GM21619 (cell line): ENCODE measurements around the gene CRX.
"Not testable (repeated sequence)": the region's sequence is repeated elsewhere in the genome, so short reads cannot be mapped to it uniquely, and the experiment has no call there.

Source experiments
- ATAC-seq: cut with Tn5 transposase; IDR thresholded peaks from one replicate; pipeline ENCODE4 v1.9.1; 2021; ENCODE audit not compliant: unreplicated experiment

The CRX gene

DNA sequence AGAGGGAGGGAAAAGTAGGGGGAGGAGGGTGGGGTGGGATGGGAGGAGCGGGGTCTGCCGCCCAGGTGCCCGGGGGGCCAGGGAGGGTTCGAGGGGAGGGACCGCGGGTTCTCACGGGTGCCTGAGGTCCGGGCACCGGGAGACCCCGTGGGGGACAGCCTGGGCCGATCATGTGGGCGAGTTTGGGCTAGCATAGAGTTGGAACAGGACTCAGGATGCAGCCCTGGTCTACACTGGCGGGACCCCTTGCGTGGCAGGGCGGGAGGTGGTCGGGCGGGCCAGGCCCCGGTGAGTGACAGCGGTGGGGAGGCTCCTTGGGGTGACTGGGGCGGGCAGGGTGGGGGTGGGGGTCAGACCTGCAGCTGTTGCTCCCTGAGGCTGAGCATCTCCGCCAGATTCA, 18.6 kb upstream of the CRX start:
- ATAC-seq, result not testable (repeated sequence)

DNA sequence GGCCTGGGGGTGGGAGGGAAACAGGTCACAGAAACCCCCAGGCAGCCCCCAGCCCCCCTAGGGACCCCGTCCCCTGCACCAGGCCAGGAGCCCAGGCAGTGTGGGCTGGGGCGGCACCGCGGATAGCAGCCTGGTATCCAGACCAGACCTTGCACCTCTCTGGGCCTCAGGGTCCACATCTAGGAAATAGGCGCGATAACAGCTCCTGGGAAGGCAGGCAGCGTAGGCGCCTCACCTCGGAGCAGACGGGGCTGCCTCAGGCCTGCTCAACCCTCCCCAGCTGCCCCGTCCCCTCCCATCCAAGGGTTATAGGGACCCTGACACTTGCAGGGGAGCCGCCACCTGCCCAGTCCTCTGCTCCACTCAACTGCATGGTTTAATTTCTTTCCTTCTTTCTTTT, 18.1 kb upstream of the CRX start:
- not testable (repeated sequence) for ATAC-seq

DNA sequence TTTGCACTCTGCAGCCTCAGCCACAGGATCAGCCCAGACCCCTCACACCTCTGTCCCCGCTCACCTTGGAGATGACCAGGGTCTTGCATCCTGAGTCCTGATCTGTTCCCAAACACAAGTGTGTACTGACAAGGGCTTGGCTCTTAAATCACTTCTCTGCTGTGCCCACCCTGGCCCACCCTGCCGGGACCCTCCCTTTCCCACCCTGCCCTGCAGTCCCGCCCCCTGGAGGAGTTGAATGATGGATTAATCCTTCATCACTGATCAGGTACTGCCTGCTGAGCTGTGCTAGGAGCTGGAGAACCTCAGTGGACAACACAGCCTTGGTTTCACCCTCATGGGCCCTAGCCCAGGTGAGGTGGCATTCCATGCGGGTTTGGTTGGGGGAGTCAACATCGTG, 17.3 kb upstream of the CRX start, which contains the start of gene TPRX1:
Gene TPRX1 (minus strand): TSS at position 101 of the 400 bp plus-strand sequence. CDS start 12 bp downstream, at position 89.
- ATAC-seq, result not testable (repeated sequence)

DNA sequence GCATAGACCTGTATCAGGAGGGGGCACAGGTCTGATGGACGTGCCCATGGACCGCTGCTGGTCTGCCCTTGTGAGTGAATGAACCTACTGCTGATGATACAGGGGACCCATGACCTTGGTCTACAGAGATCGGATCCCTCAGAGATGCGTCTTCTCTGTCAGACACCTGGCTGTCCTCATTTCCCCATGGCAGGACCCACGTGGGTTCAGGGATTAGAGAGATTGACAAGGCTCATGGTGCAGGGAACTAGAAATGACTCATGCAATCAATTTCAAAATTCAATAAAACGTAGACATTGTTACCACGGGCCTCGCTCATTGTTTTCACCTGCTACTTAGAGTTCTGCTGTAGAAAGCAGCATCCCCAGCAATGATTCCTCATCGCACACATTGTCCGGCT, 16.4 kb upstream of the CRX start:
- ATAC-seq, result no peak

DNA sequence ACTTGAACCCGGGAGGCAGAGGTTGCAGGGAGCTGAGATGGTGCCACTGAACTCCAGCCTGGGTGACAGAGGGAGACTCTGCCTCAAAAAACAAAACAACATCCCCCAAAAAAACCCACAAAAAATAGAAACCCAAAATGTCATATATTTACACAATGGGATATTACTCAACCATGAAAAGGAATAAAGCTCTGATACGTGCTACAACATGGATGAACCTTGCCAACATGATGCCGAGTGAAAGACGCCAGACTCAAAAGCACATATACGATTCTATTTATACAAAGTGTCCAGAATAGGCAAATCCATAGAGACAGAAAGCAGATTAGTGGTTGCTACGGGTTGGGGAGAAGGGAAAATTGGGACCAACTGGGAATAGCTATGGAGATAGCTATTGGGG, 15.3 kb upstream of the CRX start:
- no peak for ATAC-seq

DNA sequence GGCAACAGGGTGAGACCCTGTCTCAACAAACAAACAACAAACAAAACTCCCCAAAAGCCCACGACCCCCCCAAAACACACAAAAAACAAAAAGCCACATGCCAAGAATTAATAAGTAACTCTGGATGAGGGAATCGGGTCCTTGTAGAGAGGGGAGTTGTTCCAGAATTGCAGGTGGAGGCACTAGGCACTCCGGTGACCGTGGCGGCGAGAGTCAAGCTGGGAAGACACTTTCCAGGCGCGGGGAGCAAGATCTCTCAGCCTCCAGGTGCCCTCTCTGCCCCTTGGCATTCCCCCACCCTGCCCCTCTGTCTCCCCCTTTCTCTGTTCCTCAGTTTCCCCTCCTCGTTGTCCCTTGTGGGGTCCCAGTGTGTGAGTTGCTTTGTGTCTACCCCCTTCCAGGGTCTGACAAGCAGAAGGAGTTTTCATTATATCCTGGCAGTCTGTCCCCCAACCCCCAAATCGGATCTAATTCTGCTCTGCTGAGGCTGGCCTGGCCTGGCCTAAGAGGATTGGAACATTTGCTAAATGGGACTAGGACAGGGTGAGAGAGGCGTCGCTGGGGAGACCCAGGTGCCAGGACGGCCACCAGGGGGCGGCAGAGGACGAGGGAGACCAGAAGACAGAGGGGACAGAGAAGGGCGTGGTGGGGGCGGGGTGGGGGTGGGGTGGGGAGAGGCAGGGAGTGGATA, 8.3 kb upstream of the CRX start:
- no peak for ATAC-seq

DNA sequence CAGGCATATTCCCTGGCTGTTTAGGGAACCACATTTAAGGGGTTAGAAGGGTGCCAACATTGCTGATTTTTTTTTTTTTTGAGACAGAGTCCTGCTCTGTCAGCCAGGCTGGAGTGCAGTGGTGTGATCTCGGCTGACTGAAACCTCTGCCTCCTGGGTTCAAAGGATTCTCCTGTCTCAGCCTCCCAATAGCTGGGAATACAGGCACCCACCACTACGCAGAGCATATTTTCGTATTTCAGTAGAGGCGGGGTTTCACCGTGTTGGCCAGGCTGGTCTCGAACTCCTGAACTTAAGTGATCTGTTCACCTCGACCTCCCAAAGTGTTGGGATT, 7.8 kb upstream of the CRX start:
- no peak for ATAC-seq

DNA sequence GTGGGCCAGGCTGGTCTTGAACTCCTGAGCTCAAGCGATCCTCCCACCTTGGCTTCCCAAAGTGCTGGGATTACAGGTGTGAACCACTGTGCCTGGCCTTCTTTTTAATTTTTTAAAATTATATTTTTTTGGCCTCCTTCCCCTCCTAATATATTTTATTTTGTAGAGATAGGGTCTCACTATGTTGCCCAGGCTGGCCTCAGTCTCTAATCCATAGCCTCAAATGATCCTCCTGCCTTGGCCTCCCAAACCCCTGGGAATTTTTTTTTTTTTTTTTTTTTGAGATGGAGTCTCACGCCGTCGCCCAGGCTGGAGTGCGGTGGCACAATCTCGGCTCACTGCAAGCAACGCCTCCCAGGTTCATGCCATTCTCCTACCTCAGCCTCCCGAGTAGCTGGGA, 5.5 kb upstream of the CRX start:
- ATAC-seq, result not testable (repeated sequence)

DNA sequence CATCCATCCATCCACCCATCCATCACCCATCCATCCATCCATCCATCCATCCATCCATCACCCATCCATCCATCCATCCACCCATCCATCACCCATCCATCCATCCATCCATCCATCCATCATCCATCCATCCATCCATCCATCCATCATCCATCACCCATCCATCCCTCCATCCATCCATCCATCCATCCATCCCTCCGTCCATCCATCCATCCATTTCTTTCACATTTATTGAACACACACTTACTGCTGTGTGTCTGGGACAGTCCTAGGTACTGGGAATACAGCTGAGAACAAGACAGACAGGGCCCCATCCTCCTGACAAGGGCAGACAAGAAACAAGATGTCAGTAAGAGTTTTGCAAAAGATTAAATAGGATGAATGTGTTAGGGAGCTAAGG, 3.5 kb upstream of the CRX start:
- ATAC-seq, result not testable (repeated sequence)

DNA sequence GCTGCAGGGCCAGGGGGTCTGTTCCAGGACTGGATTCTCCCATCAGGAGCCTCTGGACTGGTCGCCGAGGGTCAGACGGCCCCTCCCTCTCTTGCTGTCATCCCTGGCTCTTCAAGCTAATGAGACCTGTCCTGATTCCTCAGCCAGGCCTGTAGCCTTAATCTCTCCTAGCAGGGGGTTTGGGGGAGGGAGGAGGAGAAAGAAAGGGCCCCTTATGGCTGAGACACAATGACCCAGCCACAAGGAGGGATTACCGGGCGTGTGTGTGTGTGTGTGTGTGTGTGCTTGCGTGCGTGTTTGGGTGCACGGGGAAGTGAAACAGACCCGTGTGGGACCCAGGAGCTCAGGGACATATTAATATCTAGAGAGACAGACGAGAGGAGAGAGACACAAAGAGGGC, 1.9 kb upstream of the CRX start:
- no peak for ATAC-seq

DNA sequence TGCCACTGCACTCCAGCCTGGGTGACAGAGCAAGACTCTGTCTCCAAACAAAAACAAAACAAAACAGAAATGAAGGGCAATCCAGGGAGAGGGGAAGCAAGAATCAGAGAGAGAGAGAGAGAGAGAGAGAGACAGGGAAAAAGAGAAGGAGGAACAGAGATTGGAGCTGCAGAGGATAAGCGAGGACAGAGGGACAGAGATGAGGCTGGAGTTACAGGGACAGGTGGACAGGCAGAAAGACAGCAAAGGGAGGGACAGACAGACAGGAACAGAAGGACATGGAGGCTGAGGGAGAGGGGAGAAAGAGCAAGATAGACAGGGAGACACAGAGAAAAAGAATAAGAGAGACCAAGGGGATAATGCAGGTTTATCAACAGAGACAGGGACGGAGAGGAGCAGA, 1.3 kb upstream of the CRX start:
- no peak for ATAC-seq

DNA sequence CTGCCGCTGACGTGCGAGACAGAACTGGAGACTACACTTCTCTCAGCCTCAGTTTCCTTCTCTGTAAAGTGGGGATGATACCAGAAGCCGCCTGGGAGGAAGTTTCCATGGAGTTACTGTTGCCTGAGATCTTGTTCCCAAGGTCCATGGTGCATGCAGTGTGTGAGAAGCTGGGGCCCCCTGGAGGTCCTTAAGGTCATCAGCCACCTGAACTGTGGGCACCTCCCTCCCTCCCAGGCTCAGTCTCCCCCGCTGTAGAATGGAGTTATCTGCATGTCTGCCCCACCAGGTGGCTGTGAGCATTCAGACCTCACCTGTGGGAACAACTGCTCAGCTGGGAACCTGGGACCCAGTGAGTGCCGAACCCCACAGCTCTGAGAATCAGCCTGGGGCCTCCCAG, 2.7 kb downstream of the CRX start:
- no peak for ATAC-seq

DNA sequence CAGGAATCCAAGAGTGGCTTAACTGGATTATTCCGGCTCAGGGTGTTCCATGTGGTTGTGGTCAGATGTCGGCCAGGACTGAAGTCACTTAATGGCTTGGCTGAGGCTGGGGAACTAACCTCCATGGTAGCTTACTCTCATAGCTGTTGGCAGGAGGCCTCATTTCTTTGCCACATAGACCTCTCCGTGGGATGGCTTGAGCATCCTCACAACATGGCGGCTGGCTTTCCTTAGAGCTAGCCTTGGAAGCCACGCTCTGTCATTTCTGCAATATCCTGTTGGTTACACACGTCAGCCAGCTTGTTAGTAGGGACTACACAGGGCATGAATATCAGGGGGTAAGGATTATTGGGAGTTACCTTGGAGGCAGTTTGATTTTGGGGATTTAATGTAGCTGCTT, 5.1 kb downstream of the CRX start:
- ATAC-seq, result no peak

DNA sequence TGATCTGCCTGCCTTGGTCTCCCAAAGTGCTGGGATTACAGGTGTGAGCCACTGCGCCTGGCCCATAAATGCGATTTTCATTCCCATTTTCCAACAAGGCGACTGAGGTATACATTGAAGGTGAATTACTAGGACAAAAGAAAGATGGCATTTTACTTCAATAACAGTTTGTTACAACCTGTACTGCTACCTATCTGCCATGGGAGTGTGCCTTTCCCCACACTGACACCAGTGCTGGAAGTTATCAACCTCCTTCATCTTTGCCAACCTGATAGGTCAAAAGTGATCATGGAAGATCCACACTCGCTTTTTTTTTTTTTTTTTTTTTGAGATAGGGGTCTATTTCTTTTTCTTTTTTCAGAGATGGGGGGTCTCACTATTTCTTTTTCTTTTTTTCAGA, 11.0 kb downstream of the CRX start:
- no peak for ATAC-seq

DNA sequence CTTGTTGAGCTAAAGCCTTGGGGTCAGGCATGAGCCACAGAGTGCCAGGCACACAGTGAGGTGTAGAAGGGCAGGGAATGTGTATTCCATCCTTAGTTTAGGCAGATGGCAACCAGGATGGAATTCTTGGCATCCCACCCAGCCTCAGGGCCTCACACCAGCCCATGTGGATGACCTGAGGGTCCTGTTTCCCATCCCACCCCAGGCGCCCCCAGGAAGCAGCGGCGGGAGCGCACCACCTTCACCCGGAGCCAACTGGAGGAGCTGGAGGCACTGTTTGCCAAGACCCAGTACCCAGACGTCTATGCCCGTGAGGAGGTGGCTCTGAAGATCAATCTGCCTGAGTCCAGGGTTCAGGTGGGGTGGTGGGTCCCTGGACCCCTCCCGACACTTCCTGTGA, 14.3 kb downstream of the CRX start:
- ATAC-seq, result no peak

DNA sequence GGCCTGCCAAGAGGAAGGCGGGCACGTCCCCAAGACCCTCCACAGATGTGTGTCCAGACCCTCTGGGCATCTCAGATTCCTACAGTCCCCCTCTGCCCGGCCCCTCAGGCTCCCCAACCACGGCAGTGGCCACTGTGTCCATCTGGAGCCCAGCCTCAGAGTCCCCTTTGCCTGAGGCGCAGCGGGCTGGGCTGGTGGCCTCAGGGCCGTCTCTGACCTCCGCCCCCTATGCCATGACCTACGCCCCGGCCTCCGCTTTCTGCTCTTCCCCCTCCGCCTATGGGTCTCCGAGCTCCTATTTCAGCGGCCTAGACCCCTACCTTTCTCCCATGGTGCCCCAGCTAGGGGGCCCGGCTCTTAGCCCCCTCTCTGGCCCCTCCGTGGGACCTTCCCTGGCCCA, 17.7 kb downstream of the CRX start:
- no peak for ATAC-seq

DNA sequence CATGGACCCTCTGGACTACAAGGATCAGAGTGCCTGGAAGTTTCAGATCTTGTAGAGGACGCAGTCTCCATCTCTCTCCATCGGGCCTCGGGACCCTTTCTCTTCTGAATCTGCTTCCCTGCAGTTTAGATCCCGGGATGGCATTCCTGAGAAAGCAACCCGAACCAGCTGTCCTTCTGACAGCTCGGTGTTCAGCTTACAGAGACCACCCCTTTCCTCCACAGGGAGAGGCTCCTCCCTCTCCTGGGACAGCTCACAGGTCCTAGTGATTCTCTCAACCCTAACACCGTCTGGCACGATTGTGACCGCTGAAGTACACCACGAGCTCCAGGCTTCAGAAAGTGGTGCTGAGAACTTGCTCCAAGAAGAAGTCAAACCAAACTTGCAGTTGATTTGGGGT, 18.2 kb downstream of the CRX start:
- no peak for ATAC-seq

DNA sequence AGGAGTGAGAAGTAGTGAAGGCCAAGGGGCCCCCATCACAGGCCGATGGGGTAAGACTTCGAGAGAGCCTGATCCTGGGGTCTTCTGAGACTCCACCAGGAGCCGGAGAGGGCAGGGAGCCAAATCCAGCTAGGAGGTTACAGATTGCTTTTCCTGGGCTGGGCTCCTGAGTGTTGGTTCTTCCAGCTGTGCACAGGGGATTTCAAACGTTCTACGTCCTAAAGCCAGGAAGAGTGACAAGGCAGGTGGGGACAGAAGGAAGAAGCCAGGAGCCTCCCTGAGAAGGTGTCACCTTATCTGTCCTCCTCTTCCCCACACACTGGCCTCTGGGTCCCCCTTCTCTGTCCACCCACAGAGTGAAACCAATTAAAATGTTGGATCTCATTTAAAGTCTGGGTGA, 21.2 kb downstream of the CRX start:
- ATAC-seq, result no peak

DNA sequence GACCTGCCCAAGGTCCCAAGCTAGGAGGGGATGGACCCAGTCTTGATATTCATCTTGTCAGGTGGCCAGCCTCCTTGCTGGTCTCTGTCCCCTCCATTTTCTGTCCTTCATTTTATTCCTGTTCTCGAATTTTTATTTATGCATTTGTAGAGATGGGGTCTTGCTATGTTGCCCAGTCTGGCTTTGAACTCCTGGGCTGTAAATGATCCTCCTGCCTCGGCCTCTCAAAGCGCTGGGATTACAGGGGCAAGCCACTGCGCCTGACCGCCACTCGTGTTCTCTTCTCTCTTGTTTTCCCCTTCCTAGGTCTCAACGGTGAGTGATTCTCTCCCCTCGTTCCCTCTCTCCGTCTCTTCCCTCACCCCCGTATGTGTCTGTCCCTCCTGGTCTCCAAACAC, 26.7 kb downstream of the CRX start:
- ATAC-seq, result no peak

DNA sequence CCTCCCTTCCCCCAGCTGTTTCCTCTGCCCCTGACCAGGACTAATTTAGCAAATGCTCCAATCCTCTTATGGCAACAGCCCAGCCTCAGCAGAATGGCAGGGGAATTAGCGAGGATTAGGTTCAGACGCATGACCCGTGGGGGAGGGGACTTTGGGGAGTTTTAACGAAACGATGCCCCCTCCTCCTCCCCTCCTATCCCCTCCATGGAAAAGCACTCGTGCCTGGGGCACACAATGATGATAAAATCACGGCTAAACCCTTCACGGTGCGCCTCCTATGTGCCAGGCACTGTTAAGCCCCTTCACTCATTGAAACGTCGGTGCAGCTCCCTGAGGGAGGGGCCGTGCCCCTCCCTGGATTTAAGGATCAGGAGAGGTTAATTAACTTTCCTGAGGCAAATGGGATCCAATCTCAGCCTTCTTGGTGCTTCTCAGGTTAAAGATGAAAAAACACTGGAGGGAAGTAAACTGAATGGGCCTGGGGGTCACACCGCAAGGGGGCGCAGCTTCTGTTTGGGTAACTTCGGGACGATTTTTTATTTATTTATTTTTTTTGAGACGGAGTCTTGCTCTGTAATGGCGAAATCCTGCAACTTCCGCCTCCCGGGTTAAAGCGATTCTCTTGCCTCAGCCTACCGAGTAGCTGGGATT, 27.2 kb downstream of the CRX start:
- no peak for ATAC-seq

DNA sequence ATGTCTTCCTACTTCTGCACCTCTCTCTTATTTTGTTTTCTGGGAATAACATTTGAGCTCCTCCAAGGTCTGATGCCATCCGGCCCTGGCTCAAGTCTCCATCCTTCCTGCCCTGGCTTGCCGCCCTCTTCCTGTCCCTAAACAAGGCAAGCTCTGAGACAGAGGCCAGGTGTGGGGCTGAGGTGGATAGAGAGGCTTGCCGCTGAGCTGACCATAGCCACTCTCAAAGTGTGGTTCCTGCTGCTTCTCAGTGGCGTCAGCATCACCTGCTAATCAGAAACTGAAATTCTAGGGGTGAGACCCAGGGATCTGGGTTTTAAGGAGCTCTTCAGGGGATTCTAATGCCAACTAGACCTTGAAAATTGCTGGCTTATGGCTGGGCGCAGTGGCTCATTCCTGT, 31.3 kb downstream of the CRX start:
- ATAC-seq, result no peak

DNA sequence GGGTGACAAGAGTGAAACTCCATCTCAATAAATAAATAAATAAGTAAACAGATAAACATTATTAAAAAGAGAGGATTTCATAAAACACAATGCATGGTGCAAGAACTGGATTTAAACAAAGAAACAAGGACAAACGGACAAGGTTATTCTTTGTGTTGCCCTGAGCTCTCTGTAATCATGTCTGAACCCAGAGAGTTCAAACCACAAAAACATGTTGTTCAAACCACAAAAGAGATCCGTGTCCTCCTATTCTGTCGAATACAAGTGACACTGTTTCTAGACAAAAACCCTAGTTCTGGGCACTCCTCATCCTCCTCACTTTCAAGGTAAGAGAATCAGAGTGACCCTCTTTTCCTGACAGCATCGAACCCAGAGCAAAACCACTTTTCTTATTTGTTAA, 32.7 kb downstream of the CRX start:
- ATAC-seq, result no peak

DNA sequence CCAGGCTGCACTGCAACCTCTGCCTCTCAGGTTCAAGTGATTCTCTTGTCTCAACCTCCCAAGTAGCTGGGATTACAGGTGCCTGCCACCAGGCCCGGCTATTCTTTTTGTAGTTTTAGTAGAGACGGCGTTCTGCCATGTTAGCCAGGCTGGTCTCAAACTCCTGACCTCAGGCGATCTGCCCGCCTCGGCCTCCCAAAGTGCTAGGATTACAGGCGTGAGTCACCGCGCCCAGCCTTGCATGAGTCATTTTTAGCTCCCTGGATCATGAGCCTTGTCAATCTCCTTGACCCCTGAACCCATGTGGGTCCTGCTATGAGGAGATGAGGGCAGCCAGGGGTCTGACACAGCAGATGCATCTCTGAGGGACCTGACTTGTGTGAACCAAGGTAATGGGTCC, 36.5 kb downstream of the CRX start:
- not testable (repeated sequence) for ATAC-seq
